M059J (cell line): ENCODE data around the gene OGFOD2. TPM values are rescaled to one million over a fixed set of nuclear protein-coding genes. Genes with fewer than 3 reads are reported as not detected.

Source experiments
- DNase-seq: peaks from one replicate; pipeline ENCODE4 v3.0.0-alpha.2; 2012; ENCODE audit warnings: low read depth
- total RNA-seq: library from RNA; depleted of rRNA; stranded (reverse); fragments of >200 nt; shearing (Covaris generic); gene quantifications from 2 replicates; pipeline ENCODE4 v1.2.3, GENCODE V29; 2014

OGFOD2 gene
- total RNA-seq, 1 experiment from 2014 or later: 13.0 TPM

DNA sequence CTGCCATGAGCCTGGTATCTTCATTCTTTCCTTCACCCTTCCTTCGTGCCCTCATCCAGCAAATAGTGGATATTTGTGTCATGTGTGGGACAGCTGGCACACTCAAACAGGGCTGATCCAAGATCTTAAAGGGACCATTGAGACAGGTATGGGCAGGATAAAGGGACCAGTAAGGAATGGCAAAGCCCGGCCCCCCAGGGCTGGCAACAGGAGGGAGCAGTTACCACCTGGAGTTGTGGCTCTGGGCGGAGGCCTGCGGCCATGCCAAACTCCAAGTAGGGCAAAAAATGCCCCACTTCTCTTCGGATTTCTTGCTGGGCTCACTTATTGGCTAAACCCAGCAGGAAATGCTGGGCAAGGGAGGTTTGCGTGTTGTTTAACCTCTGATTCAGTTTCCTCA lies 2.1 kb downstream of the OGFOD2 start:
- DNase-seq: no peak

GRCh38 chr12:122977655-122978392 lies 2.8 kb downstream of the OGFOD2 start:
- DNase-seq: no peak

GRCh38 chr12:122978507-122978955 lies 3.5 kb downstream of the OGFOD2 start:
- no peak for DNase-seq

DNA sequence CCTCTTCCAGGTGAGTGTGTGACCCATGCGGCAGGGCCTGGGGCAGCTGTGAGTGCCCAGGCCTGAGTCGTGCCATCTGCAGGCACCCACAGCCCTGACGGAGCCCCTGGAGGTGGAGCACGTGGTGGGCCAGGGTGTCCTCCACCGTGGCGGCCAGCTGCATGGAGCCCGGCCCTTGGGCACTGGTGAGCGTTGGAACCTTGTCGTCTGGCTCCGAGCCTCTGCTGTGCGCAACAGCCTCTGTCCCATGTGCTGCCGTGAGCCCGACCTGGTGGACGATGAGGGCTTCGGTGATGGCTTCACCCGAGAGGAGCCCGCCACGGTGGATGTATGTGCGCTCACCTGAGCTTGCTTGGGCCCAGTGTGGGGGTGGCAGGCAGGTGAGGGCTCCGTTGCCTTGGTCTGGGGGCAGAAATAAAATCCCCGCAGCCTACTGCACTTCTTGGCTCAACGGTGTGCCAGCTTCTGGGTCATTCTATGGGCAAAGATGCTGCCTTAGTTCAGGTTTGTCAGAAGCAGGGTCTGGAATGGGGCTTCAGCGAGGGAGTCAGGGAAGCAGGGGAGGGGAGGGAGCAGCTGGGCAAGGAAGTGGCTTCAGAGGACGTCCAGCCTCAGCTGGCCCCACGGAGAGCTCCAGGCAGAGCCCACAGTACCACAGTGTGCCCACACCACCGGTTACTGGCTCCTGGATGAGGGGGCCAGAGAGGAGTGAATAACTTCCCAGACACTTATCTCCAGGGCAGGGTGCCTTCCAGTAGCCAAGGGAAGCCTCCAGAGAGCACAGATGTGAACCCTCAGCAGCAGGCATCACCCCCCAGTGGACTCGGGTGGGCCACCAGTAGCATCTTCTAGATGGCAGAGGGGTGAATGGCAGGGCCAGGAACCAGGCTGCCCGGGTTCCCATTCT lies 4.2 kb downstream of the OGFOD2 start:
- DNase-seq: no peak

DNA sequence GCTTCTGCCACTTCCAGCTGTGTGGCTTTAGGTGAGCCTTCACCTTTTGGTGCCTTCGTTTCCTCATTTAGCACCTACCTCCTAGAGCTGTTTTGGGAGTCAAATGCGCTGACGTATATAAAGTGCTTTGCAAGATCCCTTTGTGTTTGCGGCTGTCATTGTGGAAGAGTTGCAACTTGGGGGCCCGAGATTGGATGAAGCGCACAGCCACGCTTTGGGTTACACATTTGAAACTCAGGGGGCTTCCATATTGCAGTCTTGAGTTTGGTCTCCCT lies 4.8 kb downstream of the OGFOD2 start:
- DNase-seq: no peak

DNA sequence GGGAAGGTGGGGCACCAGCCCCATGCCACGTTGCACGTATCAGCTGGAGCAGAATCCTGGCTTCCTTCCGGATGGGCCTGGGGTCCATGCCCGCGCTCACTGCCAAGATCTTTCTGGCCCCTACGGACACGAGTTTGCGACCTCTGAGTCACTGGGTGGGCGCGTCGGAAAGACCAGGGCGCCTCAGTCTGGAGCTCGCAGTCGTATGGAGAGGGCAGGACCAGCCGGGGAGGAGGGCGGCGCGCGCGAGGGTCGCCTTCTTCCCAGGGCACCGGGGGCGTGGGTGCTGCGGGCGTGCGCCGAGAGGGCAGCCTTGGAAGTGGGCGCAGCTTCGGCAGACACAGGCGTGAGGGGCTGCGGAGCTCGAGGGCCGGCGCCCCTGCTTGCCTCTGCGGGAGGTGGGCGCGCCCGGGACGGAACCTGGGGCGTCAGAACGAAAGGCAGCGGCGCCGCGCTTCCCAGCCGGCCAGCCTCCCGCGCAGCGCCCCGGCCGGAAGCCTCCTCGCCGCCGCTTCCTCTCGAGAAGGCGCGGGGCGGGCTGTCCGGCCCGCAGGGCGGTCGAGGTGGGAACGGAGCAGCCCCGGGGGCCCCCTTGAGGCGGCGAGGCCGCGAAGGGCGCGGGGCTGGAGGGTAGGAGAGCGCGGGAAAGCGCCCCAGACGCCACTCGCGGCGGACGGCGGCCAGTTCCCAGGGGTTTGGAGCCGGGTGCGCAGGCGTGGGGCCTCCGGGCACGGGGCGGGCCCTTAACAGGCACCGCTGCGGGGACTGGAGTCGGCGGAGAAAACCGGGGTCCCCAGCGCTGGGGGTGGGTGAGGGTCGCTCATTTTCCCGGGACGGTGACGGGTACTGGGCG lies 5.4 kb downstream of the OGFOD2 start, which contains the start of gene ARL6IP4:
Gene ARL6IP4 (plus strand): TSS at position 499 of the 853 bp plus-strand sequence. CDS start 459 bp downstream, outside the sequence.
- DNase-seq: peak; percentile 60

DNA sequence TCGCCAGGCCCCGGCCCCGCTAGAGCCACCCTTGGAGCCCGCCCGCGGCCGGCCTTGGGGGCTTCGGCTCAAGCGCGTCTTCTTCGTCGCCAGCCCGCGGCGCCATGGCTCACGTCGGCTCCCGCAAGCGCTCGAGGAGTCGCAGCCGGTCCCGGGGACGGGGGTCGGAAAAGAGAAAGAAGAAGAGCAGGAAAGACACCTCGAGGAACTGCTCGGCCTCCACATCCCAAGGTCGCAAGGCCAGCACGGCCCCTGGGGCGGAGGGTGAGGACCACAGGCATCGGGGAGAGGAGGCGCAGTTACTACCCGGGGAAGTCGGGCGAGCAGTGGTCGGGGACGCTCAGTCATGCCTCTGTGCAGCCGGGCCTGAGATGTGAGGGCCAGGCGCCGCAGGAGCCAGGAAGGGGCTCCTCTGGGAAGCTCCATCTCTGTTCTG lies 6.0 kb downstream of the OGFOD2 start:
- no peak for DNase-seq

DNA sequence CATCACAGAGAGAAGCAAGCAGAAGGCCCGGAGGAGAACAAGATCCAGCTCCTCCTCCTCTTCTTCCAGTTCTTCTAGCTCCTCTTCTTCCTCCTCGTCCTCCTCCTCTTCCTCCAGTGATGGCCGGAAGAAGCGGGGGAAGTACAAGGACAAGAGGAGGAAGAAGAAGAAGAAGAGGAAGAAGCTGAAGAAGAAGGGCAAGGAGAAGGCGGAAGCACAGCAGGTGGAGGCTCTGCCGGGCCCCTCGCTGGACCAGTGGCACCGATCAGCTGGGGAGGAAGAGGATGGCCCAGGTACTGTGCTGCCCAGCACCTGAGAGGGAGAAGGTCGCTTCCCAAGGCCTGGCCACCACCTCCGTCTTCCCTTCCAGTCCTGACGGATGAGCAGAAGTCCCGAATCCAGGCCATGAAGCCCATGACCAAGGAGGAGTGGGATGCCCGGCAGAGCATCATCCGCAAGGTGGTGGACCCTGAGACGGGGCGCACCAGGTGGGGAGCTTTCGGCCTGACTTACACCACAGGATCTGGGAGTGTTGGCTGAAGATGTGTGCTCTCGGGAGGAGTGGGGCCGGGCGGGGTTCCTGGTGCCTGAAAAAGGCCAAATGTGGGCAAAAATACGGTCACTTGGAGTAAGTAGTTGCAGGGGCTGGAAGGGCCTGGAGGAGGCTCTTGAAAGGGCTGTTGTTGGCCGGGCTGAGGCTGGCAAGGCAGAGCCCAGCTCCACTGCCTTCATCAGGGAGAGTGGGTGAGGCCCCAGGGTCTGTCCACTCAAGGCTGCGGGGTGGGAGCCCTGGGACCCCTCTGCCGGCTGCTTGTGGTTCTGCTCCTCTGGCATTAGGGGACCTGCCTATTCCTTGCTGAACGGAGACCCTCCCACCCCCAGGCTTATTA lies 6.8 kb downstream of the OGFOD2 start:
- DNase-seq: no peak

GRCh38 chr12:122982477-122982815 lies 7.4 kb downstream of the OGFOD2 start:
- no peak for DNase-seq

- no peak for DNase-seq
Measured at GRCh38 chr12:122982963-122983788, 8.1 kb downstream of the OGFOD2 start.

- DNase-seq: no peak
Measured at GRCh38 chr12:122983789-122984515, 8.9 kb downstream of the OGFOD2 start.

DNA sequence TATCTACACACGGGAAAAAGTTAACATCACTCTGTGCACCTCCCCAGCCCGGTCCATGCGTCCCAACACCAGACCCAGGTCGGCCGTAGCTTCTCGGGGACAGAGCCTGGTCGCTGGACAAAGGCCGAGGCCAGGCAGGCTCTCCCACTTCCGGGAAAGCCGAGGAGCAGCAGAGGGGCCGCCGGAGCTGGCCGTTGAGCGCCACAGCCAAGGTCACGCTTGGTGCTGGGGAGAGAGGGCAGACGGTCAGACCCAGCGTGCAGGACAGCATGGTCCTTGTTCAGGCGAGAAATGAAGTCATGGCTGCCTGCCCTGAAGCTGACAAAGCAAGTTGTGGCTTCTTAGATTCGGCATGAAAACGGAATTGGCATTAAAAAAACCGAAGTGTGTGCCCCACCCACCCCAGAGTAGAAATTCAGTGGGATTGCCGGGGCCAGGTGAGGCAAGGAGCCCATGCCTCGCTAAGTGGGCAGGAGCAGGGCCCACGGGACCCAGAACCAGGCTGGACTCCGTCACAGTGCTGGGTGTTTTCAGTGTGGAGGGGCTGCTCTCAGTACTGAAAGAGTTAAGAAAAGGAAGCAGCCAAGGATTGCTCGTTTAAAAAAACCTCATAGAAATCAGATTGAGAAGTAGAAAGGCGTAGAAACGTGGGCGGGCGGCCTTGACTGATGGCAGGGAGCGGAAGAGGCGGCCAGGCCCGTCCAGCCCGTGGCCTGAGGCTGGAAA lies 9.7 kb downstream of the OGFOD2 start:
- DNase-seq: no peak

DNA sequence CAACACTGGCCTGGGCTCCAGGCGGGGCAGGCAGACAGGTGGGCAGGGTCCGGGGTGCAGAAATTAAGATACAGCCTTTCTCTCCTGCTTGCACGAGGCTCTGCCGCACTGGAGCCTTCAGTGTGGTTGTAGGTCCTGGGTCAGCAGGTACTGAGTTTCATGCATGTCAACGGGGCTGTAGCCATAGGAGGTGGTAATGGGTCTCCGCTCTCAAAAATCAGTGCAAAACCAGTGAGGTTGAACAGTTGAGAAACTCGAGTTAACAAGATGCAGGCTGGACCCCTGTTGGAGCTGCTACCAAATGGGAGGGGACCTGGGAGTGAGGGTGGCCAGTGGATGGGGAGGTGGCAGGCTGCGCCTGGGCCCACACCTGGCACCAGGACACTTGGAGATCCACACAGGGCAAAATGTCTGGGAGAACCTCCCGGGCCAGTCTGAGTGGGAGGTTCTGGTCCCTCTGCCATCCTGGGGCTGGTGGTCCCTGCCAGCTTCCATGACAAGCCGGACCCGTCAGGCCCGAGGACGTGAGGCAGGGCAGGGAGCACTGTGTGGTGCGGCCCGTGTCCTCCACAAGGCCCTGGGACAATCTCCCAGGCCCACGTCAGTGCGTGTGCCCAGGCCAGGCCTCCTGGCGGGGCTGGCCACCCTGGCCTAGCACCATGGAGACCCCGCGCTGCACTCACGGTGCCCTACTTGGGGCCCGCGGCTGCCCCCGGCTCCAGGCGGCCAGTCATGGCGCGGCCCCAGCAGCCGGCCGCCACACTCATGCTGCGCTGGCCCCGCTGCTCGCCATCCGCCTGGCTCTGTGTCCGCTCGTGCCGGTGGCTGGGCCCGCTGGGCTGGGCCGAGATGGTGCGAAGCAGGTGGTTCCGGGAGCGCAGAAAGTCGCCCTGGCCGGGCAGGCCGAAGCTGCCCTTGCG lies 10.6 kb downstream of the OGFOD2 start:
- DNase-seq: no peak

- DNase-seq: no peak
Measured at GRCh38 chr12:122986258-122986871, 11.3 kb downstream of the OGFOD2 start.

- DNase-seq: no peak
Measured at GRCh38 chr12:122987086-122987951, 12.3 kb downstream of the OGFOD2 start.

DNA sequence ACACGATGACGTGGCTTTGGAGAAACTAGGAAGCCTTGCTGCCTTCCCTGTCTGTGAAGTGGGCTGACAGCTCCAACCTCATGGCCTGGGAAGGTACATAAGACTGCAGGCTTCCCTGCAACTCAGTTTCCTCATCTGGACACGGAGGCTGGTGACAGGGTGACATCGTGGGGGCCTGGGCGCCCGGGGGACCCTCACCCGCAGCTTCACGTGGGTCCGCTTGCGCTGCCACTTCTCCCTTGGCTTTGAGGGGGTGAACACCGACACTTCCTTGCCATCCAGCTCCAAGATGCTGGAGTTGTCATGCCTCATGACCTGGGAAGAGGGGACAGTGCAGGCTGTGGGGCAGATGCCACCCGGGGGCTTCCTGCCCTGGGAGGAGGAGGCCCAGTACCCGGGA lies 13.0 kb downstream of the OGFOD2 start:
- no peak for DNase-seq
